Brain microvascular endothelial cell (primary cell): ENCODE measurements around the gene CARHSP1.

ENCODE experiments used
- DNase-seq: peaks from one replicate; pipeline ENCODE4 v3.0.0-alpha.2; 2020
- H3K27ac ChIP-seq: fragments of 250-450 bp; sonication (Bioruptor Pico); 2 replicates; pipeline ENCODE4 v1.5.1; 2020; ENCODE audit warnings: mild to moderate bottlenecking, moderate library complexity
- H3K27me3 ChIP-seq: fragments of 250-450 bp; sonication (Bioruptor Pico); replicated peaks from 2 replicates; pipeline ENCODE4 v1.5.1; 2020; ENCODE audit warnings: mild to moderate bottlenecking
- H3K36me3 ChIP-seq: fragments of 250-450 bp; sonication (Bioruptor Pico); replicated peaks from 2 replicates; pipeline ENCODE4 v1.5.1; 2020; ENCODE audit warnings: mild to moderate bottlenecking
- H3K4me3 ChIP-seq: 2 replicates; pipeline ENCODE4 v1.5.1; 2011; ENCODE audit warnings: low read depth, mild to moderate bottlenecking, control low read depth, low read length, moderate library complexity
- in situ Hi-C: cut with HindIII; loops from 2 replicates; pipeline ENCODE4 v1.10.0; 2017; ENCODE audit warnings: low sequenced_read_pairs, low pct_ligation_motif_present
- TF ChIP-seq, protein P1 (sequence below): IDR thresholded peaks from 2 replicates; pipeline ENCODE4 v1.5.1; 2011; ENCODE audit warnings: low read depth, mild to moderate bottlenecking, moderate library complexity, low read length, control low read depth, inconsistent platforms; ENCODE audit errors: missing control alignments

CARHSP1 gene

DNA sequence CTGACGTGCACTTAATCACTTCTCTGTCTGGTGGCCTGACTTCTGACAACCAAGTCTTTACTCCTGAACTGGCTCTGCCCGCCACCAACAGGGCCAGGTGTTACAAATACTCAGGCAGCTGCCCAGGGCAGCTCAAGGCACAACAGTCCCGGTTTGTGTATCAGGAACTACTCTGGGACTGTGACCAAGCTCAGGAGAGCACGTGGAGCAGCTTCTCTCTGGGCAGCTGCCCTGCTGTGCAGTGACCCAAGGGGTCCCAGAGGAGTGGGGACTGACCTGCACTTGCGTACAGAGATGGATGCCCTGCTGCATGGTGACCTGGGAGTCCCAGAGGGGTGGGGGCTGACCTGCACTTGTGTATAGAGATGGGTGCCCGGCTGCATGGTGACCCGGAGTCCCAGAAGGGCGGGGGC is 35.2 kb upstream of the CARHSP1 start:
- Histone ChIP-seq H3K4me3 (no peak overlapping the region), H3K27me3 (no peaks in the 10 kb centered on the region), H3K36me3 (peaks cover 90% of the 10 kb centered on the region), H3K27ac (no peak overlapping the region)
- TF ChIP-seq, protein P1, sequence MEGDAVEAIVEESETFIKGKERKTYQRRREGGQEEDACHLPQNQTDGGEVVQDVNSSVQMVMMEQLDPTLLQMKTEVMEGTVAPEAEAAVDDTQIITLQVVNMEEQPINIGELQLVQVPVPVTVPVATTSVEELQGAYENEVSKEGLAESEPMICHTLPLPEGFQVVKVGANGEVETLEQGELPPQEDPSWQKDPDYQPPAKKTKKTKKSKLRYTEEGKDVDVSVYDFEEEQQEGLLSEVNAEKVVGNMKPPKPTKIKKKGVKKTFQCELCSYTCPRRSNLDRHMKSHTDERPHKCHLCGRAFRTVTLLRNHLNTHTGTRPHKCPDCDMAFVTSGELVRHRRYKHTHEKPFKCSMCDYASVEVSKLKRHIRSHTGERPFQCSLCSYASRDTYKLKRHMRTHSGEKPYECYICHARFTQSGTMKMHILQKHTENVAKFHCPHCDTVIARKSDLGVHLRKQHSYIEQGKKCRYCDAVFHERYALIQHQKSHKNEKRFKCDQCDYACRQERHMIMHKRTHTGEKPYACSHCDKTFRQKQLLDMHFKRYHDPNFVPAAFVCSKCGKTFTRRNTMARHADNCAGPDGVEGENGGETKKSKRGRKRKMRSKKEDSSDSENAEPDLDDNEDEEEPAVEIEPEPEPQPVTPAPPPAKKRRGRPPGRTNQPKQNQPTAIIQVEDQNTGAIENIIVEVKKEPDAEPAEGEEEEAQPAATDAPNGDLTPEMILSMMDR = no peak
- in situ Hi-C loops = no loop called here
- DNase-seq = no peak

DNA sequence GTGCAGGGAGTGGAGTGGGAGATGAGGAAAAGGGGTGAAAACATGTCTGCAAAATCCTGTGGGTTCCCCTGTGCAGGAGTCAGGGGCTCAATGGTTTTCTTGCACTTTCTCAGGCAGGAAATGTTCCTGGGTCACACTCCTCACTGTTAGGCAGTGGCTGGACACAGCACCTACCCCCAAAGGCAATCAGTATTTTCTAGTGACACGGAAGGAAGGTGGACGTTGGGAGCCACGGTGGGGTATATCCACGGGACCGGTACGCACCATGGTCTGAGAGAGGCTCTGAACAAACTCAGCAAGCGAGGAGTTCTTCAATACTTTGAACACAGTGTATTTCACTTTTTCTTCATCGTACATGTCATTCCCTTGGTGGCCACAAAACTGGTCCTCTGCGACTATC is 34.2 kb upstream of the CARHSP1 start:
- TF ChIP-seq, protein P1 = no peak
- Histone ChIP-seq H3K27me3 (no peaks in the 10 kb centered on the region), H3K27ac (no peak overlapping the region), H3K4me3 (no peak overlapping the region), H3K36me3 (peaks cover 88% of the 10 kb centered on the region)
- in situ Hi-C loops = no loop called here
- no peak for DNase-seq

DNA sequence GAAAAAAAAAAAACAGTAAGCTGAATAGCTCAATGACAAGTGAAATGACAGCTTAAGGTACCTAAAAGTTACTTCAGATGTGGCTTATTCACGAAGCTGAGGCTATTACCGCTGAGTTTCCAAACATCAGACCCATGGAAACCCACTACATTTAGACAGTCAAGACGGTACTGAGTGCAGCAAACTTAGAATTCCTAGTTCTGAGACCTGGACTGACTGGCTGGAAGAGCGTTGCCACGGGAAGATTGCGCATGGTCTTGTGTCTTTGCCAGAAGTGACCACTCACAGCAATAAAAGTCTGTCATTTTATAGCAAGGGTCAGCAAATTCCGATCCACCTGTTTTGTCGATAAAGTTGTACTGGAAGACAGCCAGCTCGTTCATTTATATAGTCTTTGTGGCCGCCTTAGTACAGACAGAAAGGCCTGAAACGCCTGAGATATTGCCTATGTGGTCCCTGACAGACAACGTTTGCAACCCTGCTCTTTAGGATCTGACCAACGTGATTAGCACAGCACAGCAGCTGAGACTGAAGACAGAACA is 32.6 kb upstream of the CARHSP1 start:
- TF ChIP-seq, protein P1 = no peak
- H3K4me3 ChIP-seq = no peak overlapping the region
- no peaks in the 10 kb centered on the region for H3K27me3 ChIP-seq
- no peak overlapping the region for H3K27ac ChIP-seq
- in situ Hi-C loops = no loop called here
- peaks cover 89% of the 10 kb centered on the region for H3K36me3 ChIP-seq
- DNase-seq = no peak

DNA sequence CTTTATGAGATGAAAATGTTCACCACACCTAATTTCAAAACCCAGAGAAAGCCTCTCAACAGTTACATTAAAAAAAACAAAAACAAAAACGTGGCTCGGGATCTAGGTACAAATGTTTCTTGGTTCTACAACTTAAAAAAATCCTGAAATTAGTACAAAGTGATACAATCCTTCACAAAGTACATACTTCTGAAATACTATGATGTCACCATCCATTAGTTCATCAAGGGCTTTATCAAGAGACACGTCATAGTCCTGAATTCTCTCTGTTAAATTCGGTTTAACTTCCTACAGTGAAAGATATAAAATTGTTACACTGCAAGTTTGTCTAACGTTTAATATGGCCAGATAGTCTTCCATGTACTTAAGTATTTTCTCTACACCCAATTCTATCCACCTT is 31.5 kb upstream of the CARHSP1 start:
- DNase-seq = no peak
- H3K4me3 ChIP-seq = no peak overlapping the region
- H3K27ac ChIP-seq = no peak overlapping the region
- H3K36me3 ChIP-seq = peaks cover 84% of the 10 kb centered on the region
- in situ Hi-C loops = no loop called here
- no peaks in the 10 kb centered on the region for H3K27me3 ChIP-seq
- TF ChIP-seq, protein P1 = no peak

DNA sequence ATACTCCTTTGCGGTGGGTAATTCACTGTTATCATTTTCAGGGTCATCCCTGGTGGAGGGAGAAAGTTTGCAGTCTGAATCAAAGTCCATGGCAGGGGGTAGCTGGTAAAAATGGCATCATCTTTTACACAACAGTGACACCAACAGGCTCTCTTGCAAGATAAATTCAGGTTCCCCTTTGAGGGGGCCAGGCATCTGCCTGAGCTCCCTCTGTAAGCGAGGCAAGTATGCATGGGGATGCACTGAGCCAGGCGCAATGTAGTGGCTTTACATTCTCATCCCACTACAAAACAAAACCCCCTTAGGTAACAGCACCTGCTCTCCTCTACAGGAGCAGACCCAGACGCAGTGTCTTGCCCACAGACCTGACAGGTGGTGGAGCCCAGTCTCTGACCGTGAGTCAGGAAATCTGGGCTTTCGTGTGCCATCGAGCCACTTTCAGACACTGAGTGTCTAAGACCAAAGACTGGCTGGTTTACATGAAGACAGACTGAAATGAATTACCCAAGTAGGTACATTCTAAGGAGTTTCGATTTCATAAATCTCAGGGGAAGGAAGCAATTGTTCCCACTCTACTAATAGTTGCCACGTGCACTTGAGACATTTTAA is 31.0 kb upstream of the CARHSP1 start:
- Histone ChIP-seq H3K27ac (no peak overlapping the region), H3K36me3 (peaks cover 86% of the 10 kb centered on the region), H3K27me3 (no peaks in the 10 kb centered on the region), H3K4me3 (no peak overlapping the region)
- DNase-seq = no peak
- in situ Hi-C loops = no loop called here
- TF ChIP-seq, protein P1 = no peak
